SU-DHL-6 (cell line): ENCODE measurements around the gene AMACR.

Experiments used
- H2AFZ ChIP-seq: fragments of 200-600 bp; sonication (generic); 2 replicates; pipeline ENCODE4 v1.6.1; 2014; ENCODE audit warnings: low read depth, mild to moderate bottlenecking, moderate library complexity, mixed read lengths, antibody characterized with exemption, low read length; ENCODE audit not compliant: severe bottlenecking
- H3F3A ChIP-seq: fragments of 200-600 bp; shearing (Covaris generic); 2 replicates; pipeline ENCODE4 v1.6.0; 2016; ENCODE audit warnings: antibody characterized with exemption, mild to moderate bottlenecking; ENCODE audit not compliant: insufficient read depth
- H3K27ac ChIP-seq: fragments of 200-600 bp; sonication (generic); 2 replicates; pipeline ENCODE4 v1.5.1; 2016; ENCODE audit warnings: low read depth, mild to moderate bottlenecking, low read length, moderate library complexity, mixed read lengths
- H3K27me3 ChIP-seq: fragments of 200-600 bp; sonication (generic), shearing (Covaris generic); 2 replicates; pipeline ENCODE4 v1.6.0; 2014; ENCODE audit warnings: mild to moderate bottlenecking, low read length
- H3K36me3 ChIP-seq: fragments of 200-600 bp; sonication (generic); 2 replicates; pipeline ENCODE4 v1.6.1; 2014; ENCODE audit warnings: mild to moderate bottlenecking, low read length, mixed read lengths
- H3K4me2 ChIP-seq: fragments of 300-600, 200-600 bp; shearing (Covaris generic), sonication (generic); 2 replicates; pipeline ENCODE4 v1.6.0; 2014; ENCODE audit warnings: low read length, low read depth, mild to moderate bottlenecking; ENCODE audit not compliant: poor library complexity, severe bottlenecking
- H3K4me3 ChIP-seq: fragments of 200-600 bp; sonication (generic); 2 replicates; pipeline ENCODE4 v1.5.1; 2014; ENCODE audit warnings: antibody characterized with exemption, low read length, mild to moderate bottlenecking, mixed read lengths; ENCODE audit not compliant: insufficient read depth, poor library complexity, severe bottlenecking
- H3K79me2 ChIP-seq: fragments of 200-600 bp; sonication (generic); 2 replicates; pipeline ENCODE4 v1.6.1; 2014; ENCODE audit warnings: mild to moderate bottlenecking, low read length, moderate library complexity; ENCODE audit not compliant: insufficient read depth
- H3K9ac ChIP-seq: fragments of 200-600 bp; sonication (generic); 2 replicates; pipeline ENCODE4 v1.7.0; 2014; ENCODE audit warnings: mild to moderate bottlenecking, low read length
- H3K9me2 ChIP-seq: fragments of 200-600 bp; sonication (generic); replicated peaks from 2 replicates; pipeline ENCODE4 v1.6.1; 2014; ENCODE audit warnings: low read length; ENCODE audit not compliant: insufficient read depth
- H3K9me3 ChIP-seq: fragments of 200-600 bp; sonication (generic); 2 replicates; pipeline ENCODE4 v1.6.1; 2014; ENCODE audit warnings: low read length, mixed read lengths; ENCODE audit not compliant: insufficient read depth
- H4K20me1 ChIP-seq: fragments of 200-600 bp; sonication (generic); 2 replicates; pipeline ENCODE4 v1.6.1; 2014; ENCODE audit warnings: low read depth, mild to moderate bottlenecking, antibody characterized with exemption, low read length, moderate library complexity, mixed read lengths
- CTCF ChIP-seq: fragments of 200-600 bp; sonication (generic); IDR thresholded peaks from one replicate; pipeline ENCODE4 v1.5.1; 2017; ENCODE audit warnings: antibody characterized with exemption, mild to moderate bottlenecking, low read length, moderate library complexity; ENCODE audit not compliant: insufficient read depth, poor library complexity, severe bottlenecking
- EZH2phosphoT487 ChIP-seq: fragments of 200-600 bp; sonication (generic), shearing (Covaris generic); conservative IDR thresholded peaks from 2 replicates; pipeline ENCODE4 v1.6.1; 2018; ENCODE audit warnings: mild to moderate bottlenecking, antibody characterized with exemption, low read length, moderate library complexity, mixed read lengths

The AMACR gene

GRCh38 chr5:34008802-34009201, 952 bp upstream of the AMACR start:
- peak overlapping the region; percentile 64; the same call in 1 of the 2 replicates for H3K27ac ChIP-seq
- H3K36me3 ChIP-seq = no peaks in the 10 kb centered on the region
- no peaks in the 10 kb centered on the region for H3K9me3 ChIP-seq
- H3K4me3 ChIP-seq = peak overlapping the region; percentile 70
- H3K27me3 ChIP-seq = no peaks in the 10 kb centered on the region
- no peaks in the 10 kb centered on the region for H4K20me1 ChIP-seq
- H3K9me2 ChIP-seq = no peaks in the 10 kb centered on the region
- peak overlapping the region; percentile 64 for H3K9ac ChIP-seq
- peak overlapping the region; percentile 65 for H3K4me2 ChIP-seq
- H3F3A ChIP-seq = peaks cover 11% of the 10 kb centered on the region; the same call in 1 of the 2 replicates
- H3K79me2 ChIP-seq = no peaks in the 10 kb centered on the region
- peak overlapping the region; percentile 81 for H2AFZ ChIP-seq
- no peak for TF ChIP-seq CTCF
- no peak for TF ChIP-seq EZH2phosphoT487

DNA sequence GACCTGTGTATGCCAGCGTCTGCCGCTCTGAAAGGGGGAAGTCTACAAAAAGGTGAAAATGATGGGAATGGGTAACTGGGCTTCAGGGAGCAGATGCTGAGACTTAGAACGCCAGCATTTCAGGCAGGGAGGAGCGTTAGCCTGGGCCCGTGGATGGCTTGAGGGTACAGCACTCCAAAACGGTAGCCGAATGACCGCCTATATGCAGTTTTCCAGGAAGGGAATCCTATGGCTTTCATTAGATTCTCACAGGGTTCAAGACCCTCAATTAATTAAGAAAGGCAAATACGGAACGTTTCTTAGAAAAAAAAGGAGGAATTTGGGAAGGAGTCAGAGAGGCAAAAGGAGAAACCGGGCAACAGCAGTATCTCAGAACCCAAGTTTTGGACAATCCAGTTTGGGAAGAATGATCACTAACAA, 639 bp downstream of the AMACR start:
- no peaks in the 10 kb centered on the region for H4K20me1 ChIP-seq
- peak overlapping the region; percentile 81 for H2AFZ ChIP-seq
- H3K9me3 ChIP-seq = no peaks in the 10 kb centered on the region
- no peaks in the 10 kb centered on the region for H3K36me3 ChIP-seq
- peak overlapping the region; percentile 64 for H3K27ac ChIP-seq
- H3K9ac ChIP-seq = peak overlapping the region; percentile 64
- no peaks in the 10 kb centered on the region for H3K9me2 ChIP-seq
- TF ChIP-seq EZH2phosphoT487 (no peak), CTCF (no peak)
- no peaks in the 10 kb centered on the region for H3K27me3 ChIP-seq
- H3F3A ChIP-seq = peaks cover 11% of the 10 kb centered on the region; the same call in 1 of the 2 replicates
- no peaks in the 10 kb centered on the region for H3K79me2 ChIP-seq
- H3K4me3 ChIP-seq = peak overlapping the region; percentile 70
- H3K4me2 ChIP-seq = peak overlapping the region; percentile 65

GRCh38 chr5:34005681-34006080, 2.2 kb downstream of the AMACR start:
- TF ChIP-seq EZH2phosphoT487 (no peak), CTCF (no peak)
- Histone ChIP-seq H3K9me2 (no peaks in the 10 kb centered on the region), H3K27ac (no peak overlapping the region), H3K4me2 (no peak overlapping the region), H4K20me1 (no peaks in the 10 kb centered on the region), H3K79me2 (no peaks in the 10 kb centered on the region), H3K9me3 (no peaks in the 10 kb centered on the region), H3K9ac (no peak overlapping the region), H3K4me3 (no peak overlapping the region), H3K27me3 (no peaks in the 10 kb centered on the region), H3K36me3 (no peaks in the 10 kb centered on the region), H3F3A (peaks cover 11% of the 10 kb centered on the region; the same call in 1 of the 2 replicates), H2AFZ (no peak overlapping the region)
